ENCODE results near the gene CD3G. TPM values are rescaled to one million over a fixed set of nuclear protein-coding genes. Genes with fewer than 3 reads are reported as not detected.
"Not testable (repeated sequence)": the region's sequence is repeated elsewhere in the genome, so short reads cannot be mapped to it uniquely, and the experiment has no call there.

CD3G gene
- total RNA-seq (2014; rRNA removed; shearing (Covaris generic)) = not detected in 2 replicates

DNA sequence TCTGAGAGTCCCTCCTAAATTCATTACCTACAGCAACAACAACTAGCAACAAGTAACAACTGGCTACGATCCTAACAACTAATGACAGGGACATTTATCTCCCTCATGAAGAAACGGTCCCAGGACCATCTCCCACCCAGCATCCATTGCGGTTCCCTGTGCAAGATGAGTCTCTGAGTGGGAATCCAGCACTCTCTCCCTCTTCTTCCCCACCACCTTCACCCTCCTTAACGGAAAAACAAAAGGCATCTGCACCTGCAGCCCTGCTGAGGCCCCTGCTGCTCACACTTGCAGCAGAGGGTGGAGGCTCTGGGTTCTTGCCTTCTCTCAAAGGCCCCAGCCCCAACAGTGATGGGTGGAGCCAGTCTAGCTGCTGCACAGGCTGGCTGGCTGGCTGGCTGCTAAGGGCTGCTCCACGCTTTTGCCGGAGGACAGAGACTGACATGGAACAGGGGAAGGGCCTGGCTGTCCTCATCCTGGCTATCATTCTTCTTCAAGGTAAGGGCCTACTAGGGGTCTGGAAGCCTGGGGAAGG, at the start of gene CD3G:
TSS of gene CD3G (plus strand) at position 364 of the 535 bp plus-strand sequence. CDS start at position 444, 80 bp downstream.
- DNase-seq (ENCODE audit: low spot score) = no peak

DNA sequence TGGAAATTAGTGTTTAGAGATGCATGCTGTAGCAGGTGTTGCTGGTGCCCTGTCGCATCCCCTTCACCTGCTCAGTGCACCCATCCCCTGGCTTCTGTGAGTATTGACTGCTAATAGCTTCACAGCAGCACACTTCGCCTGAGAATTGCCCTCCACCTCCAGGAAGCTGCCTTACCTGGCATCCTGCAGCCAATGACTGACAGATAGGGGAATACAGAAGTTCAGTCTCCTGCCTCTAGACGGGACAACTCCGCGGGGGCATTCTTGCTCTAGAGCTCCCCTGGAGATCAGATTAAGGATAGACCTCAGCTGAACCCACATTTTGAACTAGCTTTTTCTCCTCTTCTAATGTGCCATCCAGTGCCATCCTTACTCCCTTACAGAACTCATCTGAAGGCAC, 48.9 kb upstream of the CD3G start:
- no peak for DNase-seq (ENCODE audit: low spot score)

DNA sequence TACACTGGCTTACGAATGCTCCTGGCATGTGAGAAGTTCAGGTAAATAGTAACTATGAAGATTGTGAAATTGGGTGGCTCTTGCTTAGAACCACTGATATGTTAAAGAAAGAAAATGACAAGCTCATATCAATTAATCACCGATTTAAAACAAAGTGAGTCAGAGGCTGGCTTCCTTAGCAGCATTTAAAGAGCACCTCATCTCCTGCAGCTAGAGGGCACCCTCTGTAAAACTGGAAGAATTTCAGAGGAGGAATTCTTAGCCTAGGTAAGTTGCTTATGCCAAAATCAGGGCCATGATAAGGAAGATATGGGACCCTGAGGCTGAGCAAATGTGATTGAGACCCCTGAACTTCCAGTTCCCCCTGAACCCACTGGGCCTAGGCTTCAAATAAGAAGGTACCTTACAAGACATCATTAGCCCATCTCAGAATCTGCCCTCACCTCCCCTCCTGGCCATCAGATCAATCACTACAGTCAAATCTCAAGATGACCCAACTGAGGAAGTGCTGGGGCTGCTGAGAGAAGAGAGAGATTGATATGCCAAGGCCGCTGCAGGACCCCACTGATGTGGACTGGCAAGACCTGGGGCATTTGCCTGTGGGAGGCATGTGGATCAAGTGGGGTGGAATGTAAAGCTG, 48.2 kb upstream of the CD3G start:
- peak; percentile 77 for DNase-seq (ENCODE audit: low spot score)

DNA sequence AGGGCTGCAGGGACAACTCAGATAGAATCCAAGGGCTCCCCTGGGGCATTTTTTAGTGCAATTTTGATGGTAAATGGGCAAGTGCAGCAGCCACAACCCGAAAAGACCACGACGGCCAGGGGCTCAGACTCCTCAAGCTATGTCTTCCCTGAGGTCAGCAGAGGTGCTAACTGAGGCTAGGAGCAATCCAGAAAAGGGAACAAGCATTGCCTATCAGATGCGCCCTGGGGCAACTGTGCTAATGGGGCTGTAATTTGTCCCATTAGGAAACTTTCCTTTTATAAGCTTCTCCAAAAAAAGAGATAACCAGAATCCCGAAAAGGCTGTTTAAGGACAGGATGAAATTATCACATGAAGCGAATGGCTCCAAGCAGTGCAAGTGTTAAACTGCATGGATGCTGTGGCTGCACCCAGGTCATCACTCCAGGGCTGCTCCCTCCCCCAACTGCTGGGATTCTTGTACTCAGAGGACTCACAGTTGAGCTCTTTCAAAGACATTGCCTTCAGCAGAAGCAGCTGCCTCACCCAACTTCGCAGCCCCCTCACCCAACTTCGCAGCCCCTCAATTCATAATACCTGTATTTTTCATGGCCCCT, 42.4 kb upstream of the CD3G start:
- no peak for DNase-seq (ENCODE audit: low spot score)

DNA sequence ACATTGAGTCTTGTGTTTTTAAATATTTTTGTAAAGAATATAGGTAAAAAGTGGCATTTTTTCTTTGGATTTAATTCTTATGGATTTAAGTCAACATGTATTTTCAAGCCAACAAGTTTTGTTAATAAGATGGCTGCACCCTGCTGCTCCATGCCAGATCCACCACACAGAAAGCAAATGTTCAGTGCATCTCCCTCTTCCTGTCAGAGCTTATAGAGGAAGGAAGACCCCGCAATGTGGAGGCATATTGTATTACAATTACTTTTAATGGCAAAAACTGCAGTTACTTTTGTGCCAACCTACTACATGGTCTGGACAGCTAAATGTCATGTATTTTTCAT, 39.9 kb upstream of the CD3G start:
- DNase-seq (ENCODE audit: low spot score) = no peak

DNA sequence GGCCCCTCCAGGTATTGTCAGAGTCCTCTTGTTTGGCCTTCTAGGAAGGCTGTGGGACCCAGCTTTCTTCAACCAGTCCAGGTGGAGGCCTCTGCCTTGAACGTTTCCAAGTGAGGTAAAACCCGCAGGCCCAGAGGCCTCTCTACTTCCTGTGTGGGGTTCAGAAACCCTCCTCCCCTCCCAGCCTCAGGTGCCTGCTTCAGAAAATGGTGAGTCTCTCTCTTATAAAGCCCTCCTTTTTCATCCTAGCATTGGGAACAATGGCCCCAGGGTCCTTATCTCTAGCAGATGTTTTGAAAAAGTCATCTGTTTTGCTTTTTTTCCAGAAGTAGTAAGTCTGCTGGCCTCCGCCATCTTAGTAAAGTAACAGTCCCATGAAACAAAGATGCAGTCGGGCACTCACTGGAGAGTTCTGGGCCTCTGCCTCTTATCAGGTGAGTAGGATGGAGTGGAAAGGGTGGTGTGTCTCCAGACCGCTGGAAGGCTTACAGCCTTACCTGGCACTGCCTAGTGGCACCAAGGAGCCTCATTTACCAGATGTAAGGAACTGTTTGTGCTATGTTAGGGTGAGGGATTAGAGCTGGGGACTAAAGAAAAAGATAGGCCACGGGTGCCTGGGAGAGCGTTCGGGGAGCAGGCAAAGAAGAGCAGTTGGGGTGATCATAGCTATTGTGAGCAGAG, 39.4 kb upstream of the CD3G start, which contains the start of gene CD3E:
TSS of gene CD3E (plus strand) at position 163 of the 681 bp plus-strand sequence. CDS start at position 386, 223 bp downstream.
- no peak for DNase-seq (ENCODE audit: low spot score)

DNA sequence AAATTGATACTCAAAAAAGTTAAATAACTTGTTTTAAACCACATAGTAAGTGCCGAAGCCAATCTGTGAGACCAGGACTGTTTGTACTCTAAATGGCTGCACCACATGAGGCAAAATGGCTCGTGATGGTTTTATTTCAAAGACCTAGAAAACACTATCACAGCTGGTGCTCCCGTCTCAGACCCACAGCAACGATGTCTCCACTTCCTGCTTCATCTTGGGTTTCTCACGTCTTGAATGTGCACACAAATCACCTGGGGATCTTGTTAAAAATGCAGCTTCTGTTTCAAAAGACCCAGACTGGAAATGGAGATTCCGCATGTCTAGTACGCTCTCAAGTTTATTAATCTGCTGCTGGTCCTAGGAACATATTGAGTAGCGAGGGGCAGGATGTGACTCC, 38.4 kb upstream of the CD3G start:
- no peak for DNase-seq (ENCODE audit: low spot score)

DNA sequence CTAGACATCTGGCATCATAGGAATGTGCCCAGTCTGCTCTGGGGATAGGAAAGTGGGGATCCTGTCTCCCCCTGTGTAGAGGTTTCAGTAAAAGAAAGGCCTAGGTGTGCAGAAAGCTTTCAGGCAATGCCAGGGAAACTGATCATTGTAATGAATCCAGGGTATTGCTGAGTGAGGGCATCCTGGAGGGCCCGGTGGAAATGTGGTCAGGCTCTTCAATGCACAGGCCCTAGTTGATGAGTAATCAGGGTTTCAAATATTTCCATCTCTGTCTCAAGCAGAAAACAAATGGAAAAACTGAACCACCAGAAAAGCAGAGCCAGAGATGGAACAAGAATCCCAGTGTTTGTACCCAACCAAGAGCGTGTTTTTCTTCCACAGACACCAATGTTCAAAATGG, 37.6 kb upstream of the CD3G start:
- no peak for DNase-seq (ENCODE audit: low spot score)

DNA sequence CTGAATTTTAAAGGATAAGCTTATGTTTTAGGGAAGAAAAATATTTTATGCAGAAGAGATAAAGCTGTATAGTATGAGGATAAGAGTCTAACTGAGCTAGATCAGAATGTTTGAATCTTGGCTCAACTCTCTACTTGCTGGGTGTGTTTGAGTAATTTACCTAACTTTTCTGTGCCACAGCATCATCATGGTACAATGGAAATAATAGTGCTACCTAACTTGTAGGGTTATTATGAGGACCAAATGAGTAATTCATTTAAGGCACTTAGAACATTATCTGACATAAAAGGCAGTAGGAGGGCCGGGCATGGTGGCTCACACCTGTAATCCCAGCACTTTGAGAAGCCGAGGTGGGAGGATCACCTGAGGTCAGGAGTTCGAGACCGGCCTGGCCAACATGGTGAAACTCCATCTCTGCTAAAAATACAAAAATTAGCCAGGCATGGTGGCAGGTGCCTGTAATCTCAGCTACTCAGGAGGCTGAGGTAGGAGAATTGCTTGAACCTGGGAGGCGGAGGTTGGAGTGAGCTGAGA, 35.1 kb upstream of the CD3G start:
- DNase-seq (ENCODE audit: low spot score) = not testable (repeated sequence)

DNA sequence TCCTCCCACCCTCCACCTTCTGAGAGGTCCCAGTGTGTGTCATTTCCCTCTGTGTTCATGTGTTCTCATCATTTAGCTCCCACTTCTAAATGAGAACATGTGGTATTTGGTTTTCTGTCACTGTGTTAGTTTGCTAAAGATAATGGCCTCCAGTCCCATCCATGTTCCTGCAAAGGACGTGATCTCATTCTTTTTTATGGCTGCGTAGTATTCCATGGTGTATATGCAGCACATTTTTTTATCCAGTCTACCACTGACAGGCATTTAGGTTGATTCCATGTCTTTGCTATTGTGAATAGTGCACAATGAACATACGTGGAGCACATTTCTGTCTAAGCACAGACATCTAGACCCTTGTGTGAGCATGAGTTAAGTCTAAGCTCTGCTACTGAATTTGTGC, 33.9 kb upstream of the CD3G start:
- DNase-seq (ENCODE audit: low spot score) = no peak

DNA sequence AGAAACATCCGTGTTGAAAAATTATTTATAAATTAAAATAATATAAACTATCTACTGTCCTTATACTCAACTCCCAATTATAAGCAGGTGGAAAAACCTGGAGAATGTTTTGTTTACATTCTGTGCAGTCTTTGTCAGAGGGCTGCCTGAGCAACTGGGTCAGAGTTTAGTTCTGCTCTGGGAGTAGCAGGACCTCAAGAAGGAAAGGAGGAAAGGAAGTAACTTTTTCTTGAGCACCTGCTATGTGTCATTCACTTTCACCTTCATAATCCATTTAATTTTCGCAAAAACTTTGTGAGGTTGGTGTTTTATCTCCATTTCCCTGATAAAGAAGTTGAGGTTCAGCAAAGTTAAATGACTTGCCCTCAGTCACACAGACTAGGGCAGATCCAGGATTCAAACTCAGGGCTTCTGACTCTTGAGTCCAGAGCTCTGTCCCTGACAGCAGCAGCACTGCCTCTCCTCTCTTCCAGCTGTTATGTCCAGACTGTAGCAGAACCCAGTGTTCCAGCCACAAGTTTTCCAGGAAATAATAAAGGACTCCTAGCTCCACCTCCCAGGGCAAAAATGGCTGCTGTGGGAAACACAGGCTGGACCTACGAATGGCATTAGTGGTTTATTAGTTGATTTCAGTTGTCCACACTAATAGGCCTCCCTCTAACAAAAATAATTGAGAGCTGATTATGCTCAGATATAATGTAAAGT, 33.2 kb upstream of the CD3G start:
- DNase-seq (ENCODE audit: low spot score) = peak; percentile 40

DNA sequence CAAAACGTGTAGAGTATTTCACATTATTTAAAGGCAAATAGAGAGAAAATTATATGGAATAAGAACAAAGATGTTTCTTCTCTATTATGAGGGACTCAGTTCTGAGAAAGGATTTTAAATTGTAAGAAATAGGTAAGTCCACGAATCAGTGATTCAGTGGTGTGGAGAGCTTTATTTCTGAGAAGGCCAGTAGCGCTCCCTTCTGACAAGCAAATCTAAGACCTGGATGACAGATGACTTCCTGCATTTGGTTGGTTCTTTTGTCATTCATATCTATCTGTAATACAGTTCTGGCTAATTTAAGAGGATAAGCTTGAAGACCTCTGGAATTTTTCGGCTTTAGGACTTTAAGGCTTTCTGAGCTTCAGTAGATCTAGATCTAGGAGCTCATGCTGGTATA, 32.6 kb upstream of the CD3G start:
- peak; percentile 17 for DNase-seq (ENCODE audit: low spot score)

DNA sequence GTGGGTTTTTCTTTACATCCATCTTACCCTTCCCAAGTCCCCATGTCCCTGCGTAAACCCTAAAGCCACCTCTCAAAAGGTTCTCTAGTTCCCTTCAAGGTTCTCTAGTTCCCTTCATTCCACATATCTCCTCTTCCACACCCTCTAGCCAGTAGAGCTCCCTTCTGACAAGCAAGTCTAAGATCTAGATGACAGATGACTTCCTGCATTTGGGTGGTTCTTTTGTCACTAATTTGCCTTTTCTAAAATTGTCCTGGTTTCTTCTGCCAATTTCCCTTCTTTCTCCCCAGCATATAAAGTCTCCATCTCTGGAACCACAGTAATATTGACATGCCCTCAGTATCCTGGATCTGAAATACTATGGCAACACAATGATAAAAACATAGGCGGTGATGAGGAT, 31.8 kb upstream of the CD3G start:
- no peak for DNase-seq (ENCODE audit: low spot score)

DNA sequence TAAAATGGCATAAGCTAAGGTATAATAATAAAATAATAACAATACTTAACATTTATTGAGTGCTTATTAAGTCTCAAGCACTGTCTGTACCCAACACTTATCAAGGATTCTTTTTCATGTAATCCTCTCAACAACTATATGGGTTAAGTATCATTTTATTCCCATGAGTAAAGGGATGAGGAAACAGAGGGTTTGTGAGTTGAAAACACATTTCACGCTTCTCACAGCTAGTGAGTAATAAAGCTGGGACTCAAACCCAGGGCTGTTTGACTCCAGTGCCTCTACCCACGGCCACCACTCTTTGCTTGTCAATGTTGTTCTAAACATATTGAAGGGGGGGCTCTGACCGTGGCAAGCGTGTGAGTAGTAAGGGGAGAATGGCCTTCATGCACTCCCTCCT, 30.9 kb upstream of the CD3G start:
- no peak for DNase-seq (ENCODE audit: low spot score)

DNA sequence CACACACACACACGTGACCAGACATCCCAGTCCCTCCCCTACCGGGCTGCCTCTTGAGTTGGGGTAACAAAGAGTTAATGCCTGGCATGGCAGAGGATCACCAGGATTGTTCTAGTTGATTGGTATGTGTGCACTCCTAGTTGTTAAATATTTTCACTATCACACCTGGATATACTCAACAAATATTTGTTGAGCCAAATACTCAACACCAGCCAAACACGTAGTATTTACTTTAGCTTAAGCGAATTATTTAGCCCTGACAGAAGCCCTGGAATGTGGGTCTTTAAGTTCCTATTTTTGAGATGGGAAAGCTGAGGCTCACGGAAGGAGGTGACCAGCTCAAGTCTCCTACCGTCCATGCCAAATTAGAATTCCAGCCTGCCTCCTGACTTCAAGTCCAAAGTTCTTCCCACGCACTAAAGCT, 29.1 kb upstream of the CD3G start:
- DNase-seq (ENCODE audit: low spot score) = peak; percentile 51

DNA sequence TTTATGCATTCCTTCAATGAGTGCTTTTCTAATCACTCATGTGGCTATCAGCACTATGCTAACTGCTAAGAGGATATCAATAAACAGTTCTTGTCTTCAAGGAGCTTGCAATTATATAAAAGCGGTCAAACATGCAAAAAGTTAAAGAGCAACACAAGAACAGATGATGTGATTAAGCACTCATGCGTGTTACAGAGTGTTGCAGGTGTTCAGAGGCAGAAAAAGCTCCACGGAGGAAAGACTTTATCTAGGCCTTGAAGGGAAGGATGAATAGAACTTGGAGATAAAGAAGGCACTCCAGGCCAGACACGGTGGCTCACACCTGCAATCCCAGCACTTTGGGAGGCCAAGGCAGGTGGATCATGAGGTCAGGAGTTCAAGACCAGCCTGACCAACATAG, 26.0 kb upstream of the CD3G start:
- no peak for DNase-seq (ENCODE audit: low spot score)

DNA sequence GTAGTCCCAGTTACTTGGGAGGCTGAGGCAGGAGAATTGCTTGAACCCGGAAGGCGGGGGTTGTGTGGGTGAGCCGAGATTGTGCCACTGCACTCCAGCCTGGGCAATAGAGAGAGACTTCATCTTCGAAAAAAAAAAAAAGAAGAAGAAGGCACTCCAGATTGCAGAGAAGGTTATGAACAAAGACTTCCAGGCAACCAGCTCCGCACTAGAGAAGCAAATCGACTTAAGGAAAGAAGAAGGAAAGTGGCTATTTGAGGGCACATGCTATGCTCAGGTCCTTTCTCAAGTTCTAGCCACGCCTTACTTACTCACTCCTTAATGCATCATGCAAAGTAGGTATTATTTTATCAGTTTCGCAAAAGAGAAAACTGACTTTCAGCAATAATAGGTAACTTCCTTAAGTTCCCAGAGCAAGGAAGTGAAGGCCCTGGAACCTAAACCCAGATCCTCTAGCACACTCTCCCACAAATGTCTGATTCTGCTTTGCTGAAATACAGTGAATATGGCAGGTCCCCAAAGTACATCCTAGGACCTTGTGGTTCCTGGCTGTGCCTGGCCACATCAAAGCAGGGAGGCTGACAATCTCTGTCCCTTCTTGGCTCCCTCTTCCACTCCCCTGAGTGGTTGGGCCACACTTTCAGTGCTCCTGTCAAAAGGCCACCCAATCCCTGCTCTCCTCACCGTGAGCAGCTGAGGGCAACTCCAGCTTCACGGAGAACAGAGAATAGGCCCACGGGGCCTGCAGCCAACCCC, 25.4 kb upstream of the CD3G start:
- DNase-seq (ENCODE audit: low spot score) = no peak

DNA sequence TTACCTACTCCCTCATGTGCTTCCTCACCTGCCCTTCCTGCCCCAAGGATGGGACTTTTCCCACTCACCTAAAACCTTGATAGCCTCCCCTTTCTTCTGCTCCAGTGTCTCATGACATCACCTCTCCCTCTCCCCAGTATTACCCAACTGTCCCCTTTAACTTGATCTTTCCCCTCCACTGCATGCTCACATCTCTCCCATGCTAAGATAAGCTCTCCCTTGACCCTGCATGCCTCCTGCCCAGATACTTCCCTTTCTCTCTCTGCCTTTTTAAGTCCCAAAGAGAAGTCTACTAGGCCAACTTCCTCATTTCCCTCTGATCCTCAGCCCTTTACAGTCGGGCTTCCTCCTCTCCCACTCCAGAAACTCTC, 24.8 kb upstream of the CD3G start:
- no peak for DNase-seq (ENCODE audit: low spot score)

DNA sequence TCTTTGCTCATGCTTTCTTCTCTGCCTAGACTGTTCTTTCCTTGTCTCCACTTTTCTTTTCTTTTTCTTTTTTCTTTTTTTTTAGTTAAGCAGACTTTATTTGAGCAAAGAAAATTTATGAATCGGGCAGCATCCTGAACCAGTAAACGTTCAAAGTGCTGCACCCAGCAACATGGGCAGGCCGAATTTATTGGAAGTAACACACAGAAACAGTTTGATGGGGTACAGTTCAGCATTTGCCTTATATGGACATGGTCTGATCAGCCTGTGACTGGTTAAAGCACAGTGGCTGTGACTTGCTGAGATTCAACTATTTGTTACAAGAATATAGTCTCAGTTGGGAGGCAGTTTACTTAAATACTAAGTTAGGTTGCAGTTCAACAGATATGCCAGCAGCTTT, 23.6 kb upstream of the CD3G start:
- peak; percentile 19 for DNase-seq (ENCODE audit: low spot score)

DNA sequence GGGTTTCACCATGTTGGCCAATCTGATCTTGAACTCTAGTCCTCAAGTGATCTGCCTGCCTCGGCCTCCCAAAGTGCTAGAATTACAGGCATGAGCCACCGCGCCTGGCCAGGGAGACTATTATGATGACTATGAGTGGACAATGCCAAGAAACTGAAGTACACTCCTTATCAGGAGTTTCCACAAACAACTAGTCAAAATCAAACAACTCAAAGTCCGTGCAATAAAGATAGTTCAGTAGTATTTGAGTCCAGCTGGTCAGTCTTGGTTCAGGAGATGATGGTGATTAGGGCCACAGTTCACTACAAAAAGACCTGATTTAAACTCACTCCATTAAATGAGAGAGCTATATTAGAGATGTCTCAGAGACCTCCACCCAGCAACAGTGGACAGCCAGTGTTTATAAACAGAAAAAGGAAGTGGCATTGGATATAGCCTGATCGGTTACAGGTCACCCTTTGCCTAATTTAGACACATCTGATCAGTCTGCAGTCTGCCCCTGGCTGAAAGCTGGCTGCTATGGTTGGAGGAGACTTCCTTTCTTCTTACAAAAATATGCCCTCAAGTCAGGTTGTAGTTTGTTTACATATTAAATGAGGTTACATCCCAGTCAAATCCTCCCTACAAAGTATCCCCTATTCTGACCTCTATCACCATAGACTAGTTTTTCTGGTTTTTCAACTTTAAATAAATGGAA, 22.6 kb upstream of the CD3G start:
- DNase-seq (ENCODE audit: low spot score) = peak; percentile 86

DNA sequence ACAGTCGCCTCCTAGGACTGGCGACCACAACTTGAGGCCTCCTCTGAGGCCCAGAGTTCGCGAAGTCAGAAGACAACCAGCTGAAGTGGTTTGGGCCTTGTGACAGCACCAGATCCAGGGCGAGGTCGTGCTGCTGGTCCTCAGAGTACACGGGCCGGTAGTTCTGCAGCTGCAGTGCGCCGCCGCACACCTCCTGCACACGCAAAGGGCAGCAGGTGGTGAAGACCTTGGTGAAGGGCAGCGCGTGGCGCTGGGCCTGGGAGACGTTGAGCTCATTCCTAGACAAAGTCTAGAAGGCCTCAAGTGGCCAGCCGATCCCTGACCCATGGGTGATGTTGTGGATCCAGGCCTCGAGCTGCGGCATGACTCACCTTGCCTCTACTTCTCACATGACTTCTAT, 21.4 kb upstream of the CD3G start:
- DNase-seq (ENCODE audit: low spot score) = no peak
